ENCODE data around the gene TGFBR1.

The TGFBR1 gene

DNA sequence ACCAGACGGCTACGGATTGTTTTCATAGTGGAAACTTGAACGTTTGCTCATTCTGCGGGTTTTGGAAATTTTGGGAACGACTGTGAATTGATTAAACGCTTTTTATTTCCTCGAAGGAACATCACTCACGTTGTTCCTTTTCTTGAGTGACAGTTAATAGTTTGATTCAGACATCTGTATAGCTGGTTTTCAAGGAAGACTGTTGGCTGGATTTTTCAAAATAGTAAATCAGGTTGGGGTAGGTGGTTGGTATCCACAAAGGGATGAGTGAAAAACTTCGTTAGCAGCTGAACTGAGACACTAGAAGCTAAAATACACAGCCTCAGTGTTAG is 1.1 kb downstream of the TGFBR1 start:
- DNase-seq (ENCODE audit: low read depth in 3 of 3): no peak

DNA sequence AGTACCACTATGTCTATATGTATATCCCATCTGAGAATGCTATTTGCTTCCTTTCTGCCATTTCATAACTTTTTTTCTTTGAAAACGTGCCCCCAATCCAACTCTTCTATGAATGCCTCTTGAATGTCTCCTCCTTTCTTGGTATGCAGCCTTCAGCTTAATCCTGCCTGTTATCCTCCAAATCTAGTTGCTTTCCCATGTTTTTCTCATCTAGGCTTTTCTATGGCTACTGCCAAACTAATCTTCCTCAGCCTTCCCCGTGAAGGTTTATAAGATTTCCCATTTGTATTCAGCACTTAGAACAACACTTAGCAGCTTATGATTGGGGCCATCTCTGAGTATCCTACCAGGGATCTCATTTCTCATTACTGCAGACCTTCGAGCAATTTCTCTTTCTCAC is 2.5 kb downstream of the TGFBR1 start:
- DNase-seq (ENCODE audit: low read depth in 3 of 3): no peak

DNA sequence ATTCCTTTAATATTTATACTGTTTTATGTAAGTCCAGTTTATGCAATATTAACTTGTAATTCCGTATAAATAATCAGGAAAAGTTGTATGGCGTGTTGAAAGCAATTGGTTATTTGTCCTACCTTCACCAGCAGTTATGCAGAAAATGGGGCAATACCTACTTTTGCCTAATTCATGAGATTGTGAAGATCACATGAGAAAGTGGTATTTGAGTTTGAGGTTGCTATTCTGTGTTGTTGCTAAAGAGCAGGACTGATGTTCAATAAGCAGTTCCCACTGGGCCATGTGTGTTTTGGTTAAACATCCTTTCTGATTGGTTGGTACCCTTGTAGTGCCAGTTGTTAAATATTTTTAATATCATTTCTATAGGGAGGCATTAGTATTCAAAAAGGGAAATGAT is 3.2 kb downstream of the TGFBR1 start:
- no peak for DNase-seq (ENCODE audit: low read depth in 3 of 3)

DNA sequence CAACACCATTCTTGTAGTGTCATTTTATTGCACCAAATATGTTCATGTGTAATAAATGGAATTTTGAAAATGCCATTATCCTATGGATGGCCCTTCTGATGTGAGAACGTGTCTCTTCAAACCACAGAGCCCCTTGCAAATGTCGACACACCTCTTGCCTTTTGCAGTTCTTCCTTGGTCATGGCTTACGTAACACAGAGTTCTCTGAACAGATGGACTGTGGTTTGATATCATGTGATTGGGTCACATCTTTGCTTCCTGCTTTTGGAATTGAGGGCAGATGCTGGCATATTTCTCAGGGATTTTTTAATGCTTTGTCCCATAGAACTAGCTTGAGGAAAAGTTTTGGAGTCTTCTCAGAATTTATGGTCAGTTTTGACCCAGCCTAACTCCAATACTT is 4.6 kb downstream of the TGFBR1 start:
- no peak for DNase-seq (ENCODE audit: low read depth in 3 of 3)

DNA sequence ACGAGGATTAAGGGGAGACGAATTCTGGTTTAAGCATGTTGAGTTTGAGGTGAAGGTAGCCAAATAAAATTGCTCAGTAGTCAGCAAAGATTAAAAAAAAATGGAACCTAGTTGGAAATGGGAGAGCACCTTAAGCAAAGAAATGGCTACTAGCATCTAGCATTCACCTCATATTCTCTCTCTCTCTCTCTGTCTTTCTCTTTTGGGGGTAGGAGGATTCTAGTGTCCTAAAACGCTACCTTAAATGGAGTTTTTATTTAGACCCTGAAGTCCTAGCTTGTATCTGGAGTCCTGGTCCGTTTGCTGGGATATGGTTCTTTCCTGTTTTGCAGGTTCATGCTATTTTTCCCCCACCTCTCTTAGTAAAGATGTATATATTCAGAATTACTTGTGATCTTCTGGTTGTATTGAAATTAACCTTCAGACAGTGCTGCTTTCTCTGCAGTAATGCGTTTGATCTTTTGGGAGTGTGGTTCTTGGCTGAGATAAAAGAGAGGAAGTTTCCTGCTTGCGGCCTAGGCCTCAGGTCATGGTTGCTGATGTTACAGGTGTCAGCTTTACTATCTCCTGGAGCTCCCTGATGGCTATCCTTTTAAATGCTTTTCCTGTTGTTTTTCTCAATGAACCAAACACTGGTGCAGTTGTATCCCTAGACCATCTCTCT is 8.0 kb downstream of the TGFBR1 start:
- DNase-seq (ENCODE audit: low read depth in 3 of 3): peak in 1 of 3 experiments; percentile 6

DNA sequence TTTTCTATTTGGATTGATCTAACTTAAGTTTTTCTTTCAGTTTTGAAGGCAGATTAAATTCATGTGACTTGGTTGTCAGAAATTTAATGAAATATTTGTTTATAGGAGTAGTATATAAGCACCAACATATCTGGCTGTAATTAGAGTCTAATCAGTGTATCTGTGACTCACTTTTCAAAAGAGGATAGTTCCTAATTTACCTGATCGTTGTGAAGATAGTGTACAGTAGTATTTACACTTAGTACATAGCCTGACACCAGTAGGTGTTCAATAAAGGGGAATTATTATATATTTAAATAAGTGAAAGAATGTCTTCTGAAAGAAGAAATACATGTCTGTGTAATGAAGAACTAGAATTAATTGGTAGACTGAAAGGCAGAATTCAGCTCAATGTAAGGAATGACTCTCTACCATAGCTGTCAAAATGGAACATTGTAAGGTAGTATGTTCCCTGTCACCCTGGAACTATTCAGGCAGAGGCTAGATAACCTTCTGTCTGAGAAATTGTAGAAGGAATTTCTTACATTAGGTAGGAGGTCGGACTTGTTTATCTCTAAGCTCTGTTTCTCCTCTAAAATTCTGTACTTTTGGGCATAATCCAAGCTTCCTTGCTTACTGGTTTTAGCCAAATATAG is 8.6 kb downstream of the TGFBR1 start:
- DNase-seq (ENCODE audit: low read depth in 3 of 3): no peak

DNA sequence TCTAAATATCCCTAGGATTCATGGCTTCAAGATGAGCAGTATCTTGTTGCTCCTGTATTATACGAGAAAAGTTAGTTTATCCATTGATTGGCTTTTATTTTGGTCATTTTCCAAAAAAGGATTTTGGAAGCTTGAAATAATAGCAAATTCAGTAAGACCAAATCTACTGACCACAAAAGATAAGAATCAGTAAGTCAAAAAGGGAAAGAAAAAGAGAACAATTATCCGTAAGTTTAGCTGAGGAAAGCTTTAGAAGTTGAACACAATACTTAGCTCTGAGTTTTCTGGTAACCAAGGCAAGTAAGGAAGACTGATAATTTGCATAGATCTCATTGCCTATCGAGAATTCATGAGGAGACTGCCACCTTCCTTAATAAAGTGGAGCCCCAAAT is 9.1 kb downstream of the TGFBR1 start:
- DNase-seq (ENCODE audit: low read depth in 3 of 3): no peak

DNA sequence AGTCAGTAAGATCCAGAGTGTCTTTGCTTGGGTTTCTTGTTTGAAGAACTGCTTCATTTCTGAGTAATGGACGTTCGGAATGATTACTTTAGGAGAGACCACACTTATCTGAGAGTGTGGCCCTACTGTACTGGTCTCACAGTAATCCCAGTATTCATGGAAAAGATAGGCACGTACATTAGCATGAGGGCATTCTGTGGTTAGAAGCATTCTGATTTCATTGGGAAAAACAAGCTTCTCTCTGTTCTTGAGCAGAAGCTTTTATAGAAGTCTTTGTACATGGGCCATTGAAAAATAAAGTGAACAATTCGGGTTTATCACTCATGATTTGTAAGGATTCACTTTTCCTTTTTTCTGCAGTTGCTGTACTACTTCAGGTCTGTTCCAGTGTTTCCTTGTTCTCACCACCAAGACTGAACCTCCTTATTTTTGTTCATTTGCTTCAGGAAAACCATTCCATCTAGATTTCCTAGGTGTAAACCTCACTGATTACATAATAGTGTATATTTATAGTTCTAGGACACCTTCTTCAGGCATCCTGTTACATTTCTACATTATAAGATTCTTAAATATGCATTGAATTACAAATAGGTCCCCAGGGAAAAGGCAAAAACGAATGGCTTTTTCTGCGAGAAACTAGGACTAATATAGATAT is 10.1 kb downstream of the TGFBR1 start:
- DNase-seq (ENCODE audit: low read depth in 3 of 3): no peak

DNA sequence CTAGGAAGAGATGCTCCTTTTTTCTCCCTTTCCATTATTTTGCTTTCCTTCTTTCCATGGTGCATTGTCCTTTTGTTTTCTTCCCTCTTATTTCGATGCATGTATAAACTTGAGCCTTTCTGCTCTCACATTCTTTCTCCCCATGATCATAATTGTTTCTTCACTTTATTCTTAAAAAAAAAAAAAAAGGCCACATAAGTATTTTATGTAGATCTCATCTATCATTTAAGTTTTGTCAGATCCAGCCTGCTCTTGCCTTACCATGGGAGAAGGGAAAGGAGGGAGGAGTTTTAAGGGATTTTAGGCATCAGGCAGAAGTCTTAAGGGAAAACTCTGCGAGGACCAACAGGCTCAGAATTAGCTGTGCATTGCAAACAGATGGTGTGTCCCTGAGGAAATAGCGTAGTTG is 11.1 kb downstream of the TGFBR1 start:
- no peak for DNase-seq (ENCODE audit: low read depth in 3 of 3)

DNA sequence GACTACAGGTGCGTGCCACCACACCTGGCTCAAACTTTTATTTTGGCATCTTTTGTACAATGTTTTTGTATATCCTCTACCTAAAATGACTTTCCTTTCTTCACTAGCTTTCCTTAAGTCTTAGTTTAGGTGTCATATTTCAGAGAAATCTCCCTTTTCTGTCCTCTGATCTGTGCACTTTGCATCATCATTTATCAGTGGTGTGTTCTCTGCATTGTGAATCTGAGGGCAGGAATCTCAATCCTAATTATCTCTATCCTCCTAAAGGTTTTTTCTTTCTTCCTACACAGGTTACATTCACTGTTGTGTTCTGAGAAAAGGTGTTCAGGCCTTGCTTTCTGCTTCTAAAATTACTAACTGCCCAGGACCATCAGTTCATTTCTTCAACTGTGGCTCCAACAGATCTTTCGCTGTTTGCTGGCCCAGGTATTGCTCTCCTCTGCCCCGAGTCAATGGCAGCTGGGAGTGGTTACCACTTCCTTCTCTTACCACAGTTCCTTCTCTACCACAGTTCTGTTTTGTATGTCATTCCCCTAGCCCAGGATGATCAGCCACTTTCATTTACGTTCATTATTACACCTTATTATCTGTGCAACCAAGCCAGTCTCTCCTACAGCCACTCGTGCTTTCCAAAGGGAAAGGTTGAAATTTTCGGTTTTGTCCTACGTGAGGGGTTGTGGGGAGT is 14.0 kb downstream of the TGFBR1 start:
- peak in 2 of 3 experiments; percentile 14 to 34 for DNase-seq (ENCODE audit: low read depth in 3 of 3)

DNA sequence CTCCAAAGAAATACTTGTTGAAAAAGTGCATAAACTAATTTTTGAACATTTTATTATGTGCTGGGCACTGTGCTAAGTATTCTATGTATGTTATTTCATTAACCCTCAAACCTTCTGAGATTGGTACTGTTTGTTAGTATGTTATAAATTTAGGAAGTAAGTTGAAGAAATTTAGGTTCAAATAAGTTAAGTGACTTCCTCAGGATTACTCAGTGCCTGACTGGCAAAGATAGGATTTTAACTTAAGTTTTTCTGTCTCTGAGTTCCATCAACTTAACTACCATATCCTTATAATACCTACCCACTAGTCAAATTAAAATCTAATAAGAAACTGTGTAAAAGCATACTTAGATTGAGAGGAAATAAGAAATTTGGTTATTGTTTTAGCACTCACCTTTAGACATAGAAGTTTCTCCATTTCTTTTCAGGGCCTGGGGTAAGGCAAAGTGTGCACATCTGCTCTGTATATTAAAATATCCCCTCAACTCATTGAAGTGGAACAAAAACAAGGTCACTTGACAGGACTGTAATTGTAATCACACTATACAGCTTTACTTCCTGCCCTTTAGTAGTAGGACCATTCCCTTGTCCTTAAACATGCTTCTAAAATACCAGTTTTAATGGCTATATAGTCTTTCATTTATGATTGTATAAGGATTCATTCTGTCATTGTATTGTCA is 15.2 kb downstream of the TGFBR1 start:
- DNase-seq (ENCODE audit: low read depth in 3 of 3): no peak

DNA sequence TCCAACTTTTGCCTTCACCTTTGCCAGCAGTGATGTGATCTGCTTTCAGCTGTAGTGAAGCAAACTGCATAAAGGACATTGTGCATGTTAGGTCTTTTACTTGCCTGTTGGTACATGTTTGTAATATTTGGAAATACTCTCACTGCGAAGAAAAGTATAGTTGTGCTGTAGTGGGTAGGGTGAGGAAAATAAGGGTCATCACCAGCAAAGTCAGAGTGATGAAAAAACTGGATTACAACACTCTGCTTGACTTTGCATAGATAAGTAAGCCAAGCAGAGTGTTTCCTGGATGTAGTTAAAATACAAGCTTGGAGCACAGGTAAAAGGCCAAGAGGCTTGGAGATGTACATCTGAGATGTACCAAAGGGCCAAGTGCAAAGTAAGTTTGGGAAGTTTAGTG is 16.7 kb downstream of the TGFBR1 start:
- no peak for DNase-seq (ENCODE audit: low read depth in 3 of 3)

DNA sequence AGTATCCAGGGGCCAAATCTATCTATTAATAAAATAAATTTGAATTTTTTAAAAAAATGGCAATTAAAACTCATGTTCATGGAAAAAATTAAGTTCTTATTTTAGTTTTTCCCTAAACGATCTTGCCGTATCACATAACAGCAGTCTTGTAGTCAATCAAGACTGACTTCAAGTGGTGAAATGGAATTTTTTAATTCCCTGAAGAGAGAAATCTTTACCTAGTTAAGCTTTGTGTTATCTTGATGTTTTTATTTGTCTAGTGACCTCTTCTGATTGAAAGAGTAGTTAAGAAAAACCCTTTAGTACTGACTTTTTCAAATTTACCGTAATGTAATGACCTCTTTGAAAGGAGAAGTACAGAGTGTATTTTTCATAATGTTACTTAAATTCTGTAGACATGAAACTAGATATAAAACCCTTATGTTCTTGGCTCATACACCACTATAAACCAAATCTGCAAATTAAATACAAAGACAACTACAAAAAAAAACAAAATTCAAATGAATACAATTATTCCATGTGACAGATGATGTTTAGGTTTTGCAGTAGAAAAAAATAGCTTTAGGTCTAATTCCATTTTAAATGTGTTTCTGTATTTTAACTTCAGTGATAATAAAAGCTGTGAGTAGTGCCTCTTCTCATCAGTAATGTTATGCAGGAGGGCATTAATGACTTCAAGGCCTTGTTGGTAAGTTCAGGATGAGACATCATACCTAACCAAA is 19.8 kb downstream of the TGFBR1 start:
- DNase-seq (ENCODE audit: low read depth in 3 of 3): no peak

DNA sequence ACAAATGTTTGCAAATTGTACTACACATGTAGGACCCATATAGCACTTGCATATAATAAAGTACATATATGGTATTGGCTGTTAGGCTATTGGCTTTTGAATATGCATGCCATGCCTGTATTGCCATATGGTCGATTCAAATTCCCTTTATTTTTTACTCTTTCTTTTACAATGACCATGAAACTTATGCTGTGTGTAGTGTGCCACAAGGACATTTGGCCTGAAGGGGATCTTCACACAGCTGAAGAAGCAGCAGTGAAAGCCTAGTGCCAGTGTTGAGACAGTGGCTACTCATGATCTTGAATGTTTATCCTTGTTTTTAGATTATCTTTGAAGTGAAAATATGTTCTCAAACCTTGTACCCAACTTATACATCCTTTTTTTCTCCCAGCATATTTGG is 20.5 kb downstream of the TGFBR1 start:
- DNase-seq (ENCODE audit: low read depth in 3 of 3): no peak

DNA sequence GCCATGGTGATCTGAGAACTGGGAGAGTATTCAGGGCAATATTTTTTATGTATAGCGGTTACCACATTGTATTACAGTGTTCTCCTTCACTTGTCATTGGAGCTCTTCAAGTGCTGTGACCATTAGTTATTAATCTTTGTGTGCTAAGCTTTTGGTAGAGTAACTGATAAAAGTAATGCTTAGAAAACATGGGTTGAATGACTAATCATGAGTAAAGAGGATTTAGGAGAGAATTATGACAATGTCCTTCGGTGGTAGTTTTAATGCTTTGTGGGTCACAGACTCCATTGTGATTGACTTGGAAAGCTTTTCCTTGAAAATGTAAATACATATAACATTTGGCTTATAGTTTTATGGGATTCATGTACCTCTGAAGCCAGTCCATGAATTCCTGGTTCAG is 21.4 kb downstream of the TGFBR1 start:
- no peak for DNase-seq (ENCODE audit: low read depth in 3 of 3)

DNA sequence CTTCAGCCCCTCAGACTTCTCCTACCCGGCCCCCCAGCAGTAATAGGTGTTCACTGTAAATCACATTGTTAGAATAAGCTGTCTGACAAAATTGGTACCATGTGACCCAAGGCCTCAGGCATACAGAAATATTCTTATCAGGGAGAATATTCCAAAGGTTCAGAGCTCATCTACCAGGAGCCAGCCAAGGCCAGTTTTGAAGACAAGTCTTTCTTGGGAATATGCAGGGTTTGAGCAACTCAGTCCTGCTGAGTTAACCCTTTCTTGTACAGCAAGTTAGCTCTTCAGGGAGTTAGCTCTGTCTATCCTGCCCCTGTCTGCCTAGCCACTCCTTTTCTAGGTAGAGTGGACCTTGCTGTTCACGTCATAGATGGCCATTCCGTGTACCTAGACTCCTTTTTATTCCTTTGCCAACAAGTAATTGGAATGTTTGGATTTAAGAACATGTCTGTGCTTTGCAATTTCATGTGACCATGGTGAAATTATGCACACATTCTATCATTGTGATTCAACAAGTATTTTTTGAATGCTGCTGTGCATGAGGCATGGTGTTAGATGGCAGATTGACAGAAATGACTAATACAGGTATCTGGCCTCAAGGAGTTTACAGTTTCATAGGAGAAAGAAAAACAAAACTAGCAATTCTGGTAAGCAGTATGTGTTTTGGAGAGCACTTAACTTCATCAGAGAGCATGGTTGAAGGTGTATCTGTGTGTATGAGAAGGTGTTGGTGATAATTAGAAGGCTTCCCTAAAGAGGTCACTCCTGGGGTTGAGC is 22.6 kb downstream of the TGFBR1 start:
- DNase-seq (ENCODE audit: low read depth in 3 of 3): no peak

DNA sequence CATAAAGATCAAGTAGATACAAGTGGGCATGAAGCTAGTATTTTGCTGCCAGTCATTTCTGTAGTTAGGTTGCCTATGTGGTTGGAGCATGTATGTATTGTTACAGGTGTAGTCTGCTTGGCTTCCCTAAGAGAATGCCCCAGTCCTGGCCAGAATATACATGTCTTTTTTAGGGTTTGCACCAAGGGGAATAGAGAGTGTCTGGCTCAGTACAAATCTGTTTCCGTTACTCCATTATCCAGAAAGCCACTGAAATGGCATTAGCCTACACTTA is 23.2 kb downstream of the TGFBR1 start:
- no peak for DNase-seq (ENCODE audit: low read depth in 3 of 3)

DNA sequence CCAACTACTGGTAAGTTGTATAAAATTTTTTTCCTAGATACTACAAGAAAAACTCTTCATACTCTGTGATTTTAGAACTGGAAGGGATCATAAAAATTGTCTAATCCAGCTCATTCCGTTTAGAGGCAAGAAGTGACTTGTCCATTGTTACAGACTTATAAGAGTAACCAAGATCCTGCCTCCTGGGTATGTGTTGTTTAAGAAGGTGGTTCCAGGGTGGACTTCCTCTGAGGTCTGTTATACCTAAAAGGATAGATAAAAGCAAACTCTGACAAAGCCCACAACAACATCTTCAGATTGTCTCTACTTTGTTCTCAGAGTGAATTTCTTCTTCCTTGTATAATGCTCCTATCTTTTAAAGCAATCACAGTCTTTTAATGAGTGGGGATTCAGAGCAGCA is 24.2 kb downstream of the TGFBR1 start:
- no peak for DNase-seq (ENCODE audit: low read depth in 3 of 3)

DNA sequence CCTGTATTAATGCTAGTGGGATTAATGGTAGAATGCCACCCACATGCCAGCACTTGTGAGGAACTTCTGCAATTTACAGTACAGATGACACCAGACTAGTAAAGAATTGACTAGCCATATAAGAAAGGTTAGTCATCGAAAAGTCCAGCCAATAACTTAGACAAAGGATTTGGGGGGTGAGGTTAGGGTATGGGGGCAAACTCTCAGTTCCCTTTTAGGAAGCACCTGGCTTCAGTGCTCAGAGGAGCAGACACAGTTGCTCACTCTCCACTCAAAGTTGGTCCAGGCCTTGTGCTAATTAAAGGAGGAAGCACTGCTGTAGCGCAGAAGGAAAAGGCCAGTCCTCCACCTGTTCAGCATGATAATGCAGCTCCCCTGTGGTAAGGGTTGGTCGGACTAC is 25.2 kb downstream of the TGFBR1 start:
- no peak for DNase-seq (ENCODE audit: low read depth in 3 of 3)

DNA sequence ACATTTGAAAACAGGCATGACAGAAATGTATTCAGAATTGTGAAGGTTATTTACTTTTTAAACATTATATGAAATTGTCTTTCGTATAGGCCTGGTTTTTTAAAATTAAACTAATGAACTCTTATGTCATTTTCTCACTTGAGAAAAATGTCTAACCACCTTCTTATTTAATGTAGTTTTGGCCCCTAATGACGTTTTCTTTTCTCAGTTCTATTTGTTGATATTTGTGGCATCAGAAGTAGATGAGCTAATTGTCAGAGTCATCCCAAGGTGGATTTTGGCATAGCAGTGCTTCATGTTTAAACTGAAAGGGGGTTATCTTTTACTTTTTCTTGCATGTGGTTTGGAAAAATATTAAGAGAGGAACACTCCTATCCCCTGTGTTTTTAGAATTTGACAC is 28.2 kb downstream of the TGFBR1 start:
- no peak for DNase-seq (ENCODE audit: low read depth in 3 of 3)

DNA sequence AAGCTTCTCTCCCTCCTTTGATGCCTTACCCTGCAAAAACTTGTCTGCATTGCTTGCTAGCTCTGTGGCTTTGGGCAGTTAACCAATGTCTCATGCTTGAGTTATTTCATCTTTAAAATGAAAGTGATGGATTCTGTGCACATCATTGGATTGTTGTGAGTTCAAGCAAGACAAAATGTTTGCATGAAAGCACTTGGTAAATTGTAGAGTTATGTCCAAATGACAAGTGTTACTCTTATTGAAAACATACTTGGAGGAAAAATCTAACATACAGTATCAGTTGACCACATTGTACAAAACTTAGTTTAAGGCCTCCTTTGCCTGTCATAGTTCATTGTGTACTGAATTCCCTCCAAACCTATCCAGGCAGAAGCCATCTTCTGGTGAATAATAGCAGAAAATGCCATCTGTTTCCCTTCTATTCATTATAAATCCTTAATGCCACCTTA is 30.0 kb downstream of the TGFBR1 start:
- no peak for DNase-seq (ENCODE audit: low read depth in 3 of 3)

Data from stimulated activated CD4-positive, alpha-beta T cell treated with anti-CD3 and anti-CD28 coated beads, TNF-alpha, amount 100 ng/mL, for 24 hours (primary cell).